GM12864 (cell line): ENCODE measurements around the gene PCBP3.

Experiments
- DNase-seq: peaks from one replicate; pipeline ENCODE4 v3.0.0-alpha.2; 2011; ENCODE audit warnings: low read depth
- H3K4me3 ChIP-seq: 2 replicates; pipeline ENCODE4 v1.5.1; 2011; ENCODE audit warnings: mild to moderate bottlenecking, low read depth, low read length, control low read depth
- CTCF ChIP-seq: IDR thresholded peaks from 2 replicates; pipeline ENCODE4 v1.5.1; 2011; ENCODE audit warnings: low read depth, mild to moderate bottlenecking, moderate library complexity, low read length, control low read depth, inconsistent platforms; ENCODE audit errors: missing control alignments

Gene PCBP3

GRCh38 chr21:45863751-45864150 lies 220.2 kb downstream of the PCBP3 start:
- no peak overlapping the region for H3K4me3 ChIP-seq
- DNase-seq: no peak
- TF ChIP-seq CTCF: no peak

- DNase-seq: no peak
- no peak overlapping the region for H3K4me3 ChIP-seq
- TF ChIP-seq CTCF: no peak
Measured at GRCh38 chr21:45864436-45864835, 220.9 kb downstream of the PCBP3 start.

- H3K4me3 ChIP-seq: no peak overlapping the region
- TF ChIP-seq CTCF: no peak
- DNase-seq: no peak
Measured at GRCh38 chr21:45865106-45865835, 221.7 kb downstream of the PCBP3 start.

GRCh38 chr21:45866551-45866950 lies 223.0 kb downstream of the PCBP3 start:
- H3K4me3 ChIP-seq: no peak overlapping the region
- no peak for TF ChIP-seq CTCF
- no peak for DNase-seq

- H3K4me3 ChIP-seq: no peak overlapping the region
- no peak for DNase-seq
- no peak for TF ChIP-seq CTCF
Measured at GRCh38 chr21:45867041-45867666, 223.6 kb downstream of the PCBP3 start.

GRCh38 chr21:45867671-45868081 lies 224.2 kb downstream of the PCBP3 start:
- no peak for TF ChIP-seq CTCF
- DNase-seq: no peak
- no peak overlapping the region for H3K4me3 ChIP-seq

- no peak overlapping the region for H3K4me3 ChIP-seq
- no peak for DNase-seq
- TF ChIP-seq CTCF: no peak
Measured at GRCh38 chr21:45868086-45868485, 224.6 kb downstream of the PCBP3 start.
